ENCODE data around the gene GINS2. TPM values are rescaled to one million over a fixed set of nuclear protein-coding genes. Genes with fewer than 3 reads are reported as not detected.

The GINS2 gene
- total RNA-seq, 2 experiments from 2014 or later: 74.3 to 142 TPM

GRCh38 chr16:85696781-85697180, 8.0 kb upstream of the GINS2 start:
- no TSS peak for BruUV-seq (replicated peaks)
- no peak overlapping the region for H2AFZ ChIP-seq (ENCODE audit: low read length)
- no peaks in the 10 kb centered on the region for H3K79me2 ChIP-seq (ENCODE audit: insufficient read depth, low read depth, low read length)
- CTCF ChIA-PET (ENCODE audit: unreplicated experiment): no interaction called here
- no peaks in the 10 kb centered on the region for H4K20me1 ChIP-seq (ENCODE audit: insufficient read depth, low read length)
- no peaks in the 10 kb centered on the region for H3K9me3 ChIP-seq (ENCODE audit: low read length)
- POLR2A ChIA-PET: no interaction called here
- H3K4me3 ChIP-seq (ENCODE audit: low read depth, low read length, poor library complexity, severe bottlenecking): no peak overlapping the region
- TF ChIP-seq EZH2phosphoT487 (IDR thresholded peaks at IDR 0.05; ENCODE audit: borderline replicate concordance, low read depth, low read length): no peak
- TF ChIP-seq, protein P1, sequence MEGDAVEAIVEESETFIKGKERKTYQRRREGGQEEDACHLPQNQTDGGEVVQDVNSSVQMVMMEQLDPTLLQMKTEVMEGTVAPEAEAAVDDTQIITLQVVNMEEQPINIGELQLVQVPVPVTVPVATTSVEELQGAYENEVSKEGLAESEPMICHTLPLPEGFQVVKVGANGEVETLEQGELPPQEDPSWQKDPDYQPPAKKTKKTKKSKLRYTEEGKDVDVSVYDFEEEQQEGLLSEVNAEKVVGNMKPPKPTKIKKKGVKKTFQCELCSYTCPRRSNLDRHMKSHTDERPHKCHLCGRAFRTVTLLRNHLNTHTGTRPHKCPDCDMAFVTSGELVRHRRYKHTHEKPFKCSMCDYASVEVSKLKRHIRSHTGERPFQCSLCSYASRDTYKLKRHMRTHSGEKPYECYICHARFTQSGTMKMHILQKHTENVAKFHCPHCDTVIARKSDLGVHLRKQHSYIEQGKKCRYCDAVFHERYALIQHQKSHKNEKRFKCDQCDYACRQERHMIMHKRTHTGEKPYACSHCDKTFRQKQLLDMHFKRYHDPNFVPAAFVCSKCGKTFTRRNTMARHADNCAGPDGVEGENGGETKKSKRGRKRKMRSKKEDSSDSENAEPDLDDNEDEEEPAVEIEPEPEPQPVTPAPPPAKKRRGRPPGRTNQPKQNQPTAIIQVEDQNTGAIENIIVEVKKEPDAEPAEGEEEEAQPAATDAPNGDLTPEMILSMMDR (conservative IDR thresholded peaks at IDR 0.05; ENCODE audit: low read length): no peak
- H3K4me1 ChIP-seq (ENCODE audit: insufficient read depth, low read length, poor library complexity, severe bottlenecking): peaks cover 8% of the 10 kb centered on the region
- no peak for DNase-seq (ENCODE audit: low spot score)
- intact Hi-C loops (cut with micrococcal nuclease; ENCODE audit: unreplicated experiment): no loop called here
- H3K27ac ChIP-seq (ENCODE audit: low read depth, low read length, poor library complexity, severe bottlenecking): no peak overlapping the region
- no peaks in the 10 kb centered on the region for H3K9me2 ChIP-seq (ENCODE audit: insufficient read depth, low read length)
- H3K4me2 ChIP-seq (ENCODE audit: low read length): no peak overlapping the region
- H3K36me3 ChIP-seq (ENCODE audit: insufficient read depth, low read length): no peaks in the 10 kb centered on the region

- no peaks in the 10 kb centered on the region for H3K36me3 ChIP-seq (ENCODE audit: insufficient read depth, low read length)
- no peak overlapping the region for H2AFZ ChIP-seq (ENCODE audit: low read length)
- no peak for DNase-seq (ENCODE audit: low spot score)
- no TSS peak for BruUV-seq (replicated peaks)
- intact Hi-C loops (cut with micrococcal nuclease; ENCODE audit: unreplicated experiment): no loop called here
- TF ChIP-seq, protein P1 (conservative IDR thresholded peaks at IDR 0.05; ENCODE audit: low read length): no peak
- no peak for TF ChIP-seq EZH2phosphoT487 (IDR thresholded peaks at IDR 0.05; ENCODE audit: borderline replicate concordance, low read depth, low read length)
- CTCF ChIA-PET (ENCODE audit: unreplicated experiment): no interaction called here
- no peaks in the 10 kb centered on the region for H3K79me2 ChIP-seq (ENCODE audit: insufficient read depth, low read depth, low read length)
- no peak overlapping the region for H3K27ac ChIP-seq (ENCODE audit: low read depth, low read length, poor library complexity, severe bottlenecking)
- no peaks in the 10 kb centered on the region for H4K20me1 ChIP-seq (ENCODE audit: insufficient read depth, low read length)
- POLR2A ChIA-PET: interaction anchor here (0.6 kb wide), 1 partner anchor 1311 kb away, joined by 3 read pairs; no protein-coding TSS in a partner anchor
- H3K9me2 ChIP-seq (ENCODE audit: insufficient read depth, low read length): no peaks in the 10 kb centered on the region
- H3K4me2 ChIP-seq (ENCODE audit: low read length): no peak overlapping the region
- H3K4me3 ChIP-seq (ENCODE audit: low read depth, low read length, poor library complexity, severe bottlenecking): no peak overlapping the region
- no peaks in the 10 kb centered on the region for H3K9me3 ChIP-seq (ENCODE audit: low read length)
- H3K4me1 ChIP-seq (ENCODE audit: insufficient read depth, low read length, poor library complexity, severe bottlenecking): peaks cover 10% of the 10 kb centered on the region
These were observed 6.7 kb upstream of the GINS2 start for GRCh38 chr16:85695196-85696128.

Data from OCI-LY7 (cell line).